GM19351 (cell line): ENCODE results near the gene FDX2.
A peak's percentile ranks its signal among the peaks of the same experiment; 100 is the strongest.
"Not testable (repeated sequence)": the region's sequence is repeated elsewhere in the genome, so short reads cannot be mapped to it uniquely, and the experiment has no call there.

Experiments
- ATAC-seq: cut with Tn5 transposase; IDR thresholded peaks from one replicate; pipeline ENCODE4 v1.9.1; 2021; ENCODE audit warnings: mild to moderate bottlenecking, moderate library complexity; ENCODE audit not compliant: unreplicated experiment

FDX2 gene

DNA sequence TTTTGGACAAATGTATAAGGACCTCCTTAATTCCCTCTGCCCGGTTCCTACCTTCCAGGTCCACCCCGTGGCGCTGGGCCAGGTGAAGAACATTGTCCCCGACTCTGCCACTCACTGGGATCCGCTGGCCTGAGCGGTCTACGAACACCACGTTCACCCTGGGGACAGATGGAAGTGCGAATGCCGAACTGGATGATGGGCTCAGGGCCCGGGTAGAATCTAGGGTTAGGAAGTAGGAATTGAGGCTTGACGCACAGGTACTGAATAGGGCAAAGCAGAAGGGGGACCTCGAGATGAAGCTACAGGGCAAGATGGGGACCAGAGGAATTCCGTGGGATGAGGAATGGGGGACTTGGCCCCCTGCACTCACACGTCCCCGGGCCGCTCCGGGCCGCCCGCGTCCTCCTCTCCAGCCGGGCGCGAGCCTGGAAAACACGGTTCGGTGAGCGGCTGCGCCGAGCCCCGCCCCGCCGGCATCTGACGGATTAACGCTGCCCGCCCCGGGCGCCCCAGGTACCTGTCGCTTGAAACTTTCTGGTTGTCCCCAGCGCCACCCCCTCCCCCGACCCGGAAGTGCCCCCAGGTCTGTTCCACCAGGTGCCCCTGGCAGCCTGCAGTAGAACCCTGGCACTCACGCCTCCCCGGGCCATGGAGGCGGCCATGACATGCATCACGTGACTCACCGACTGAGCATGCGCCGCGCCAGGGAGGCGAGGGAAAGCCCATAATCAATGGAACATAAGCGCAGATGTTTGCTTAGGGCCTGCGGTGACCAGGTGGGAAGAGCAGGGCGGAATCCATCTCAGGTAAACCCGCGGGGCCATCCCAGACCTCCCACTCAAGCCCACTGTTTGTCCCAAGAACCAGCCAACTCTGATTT is at the start of gene FDX2:
FDX2 (minus strand) TSS at position 681 of the 880 bp plus-strand sequence; CDS start at position 662, 19 bp downstream.
- peak; percentile 44 for ATAC-seq

DNA sequence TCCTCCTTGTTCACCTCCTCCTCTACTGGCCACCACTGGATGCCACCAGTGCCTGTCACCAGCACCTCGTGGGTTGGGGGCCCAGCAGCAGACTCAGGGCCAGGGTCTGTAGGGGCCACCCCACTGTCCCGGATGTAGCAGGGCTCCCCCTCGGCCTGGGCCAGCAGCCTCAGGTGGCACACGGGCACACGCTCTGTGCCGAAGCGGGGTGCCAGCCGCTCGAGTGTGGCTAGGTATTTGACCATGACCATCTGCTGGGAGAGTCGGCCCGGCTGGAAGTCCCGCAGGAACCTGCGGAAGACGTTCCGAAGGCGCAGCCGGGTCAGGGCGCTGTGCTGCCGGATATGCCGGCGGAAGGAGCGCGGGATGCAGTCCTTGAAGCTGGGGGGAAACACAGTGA is 49.7 kb upstream of the FDX2 start:
- no peak for ATAC-seq

- no peak for ATAC-seq
Observed at GRCh38 chr19:10364644-10365043, 48.8 kb upstream of the FDX2 start.

- no peak for ATAC-seq
Observed at GRCh38 chr19:10363789-10364281, 48.0 kb upstream of the FDX2 start.

DNA sequence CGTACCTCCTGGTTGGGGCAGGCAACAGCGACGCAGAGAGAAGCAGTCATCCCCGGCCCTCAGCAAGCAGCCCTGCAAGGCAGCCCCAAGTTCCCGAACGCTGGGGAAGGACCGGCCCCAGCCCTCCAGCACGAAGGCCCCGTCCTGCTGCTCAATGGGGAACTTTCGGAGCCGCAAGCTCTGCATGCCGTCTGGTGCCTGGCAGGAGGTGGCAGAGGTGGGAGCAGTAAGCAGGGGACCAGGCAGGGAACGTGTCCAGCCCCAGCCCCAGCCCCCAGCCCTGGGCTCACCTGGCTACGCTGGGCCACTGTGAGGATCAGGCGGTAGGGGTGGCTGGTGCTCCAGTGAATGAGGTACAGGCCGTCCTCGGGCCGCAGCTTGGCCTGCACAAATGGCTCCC is 46.4 kb upstream of the FDX2 start:
- ATAC-seq, result no peak

DNA sequence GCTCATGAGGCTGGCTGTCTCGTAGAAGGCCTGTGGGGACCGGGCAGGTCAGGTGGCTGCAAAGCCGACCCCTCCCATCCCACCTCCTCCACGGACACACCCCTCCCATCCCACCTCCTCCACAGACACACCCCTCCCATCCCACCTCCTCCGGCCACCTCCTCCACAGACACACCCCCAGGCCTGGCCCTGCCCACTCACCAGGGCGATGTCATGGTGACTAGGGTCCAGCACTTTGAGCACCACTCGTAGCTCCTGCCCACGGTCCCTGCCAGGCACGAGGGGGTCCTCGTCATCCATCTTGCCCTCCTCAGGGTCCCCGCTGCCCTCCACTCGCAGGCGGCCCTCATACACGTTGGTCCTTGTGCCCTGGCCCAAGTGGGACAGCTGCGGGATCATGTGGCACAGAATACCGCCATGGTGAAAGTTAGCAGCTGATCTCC is 45.8 kb upstream of the FDX2 start:
- ATAC-seq, result no peak

- no peak for ATAC-seq
Observed at GRCh38 chr19:10356431-10356830, 40.6 kb upstream of the FDX2 start.

- no peak for ATAC-seq
Observed at GRCh38 chr19:10353793-10354391, 38.1 kb upstream of the FDX2 start.

GRCh38 chr19:10352764-10353671 is 37.2 kb upstream of the FDX2 start:
- ATAC-seq, result no peak

DNA sequence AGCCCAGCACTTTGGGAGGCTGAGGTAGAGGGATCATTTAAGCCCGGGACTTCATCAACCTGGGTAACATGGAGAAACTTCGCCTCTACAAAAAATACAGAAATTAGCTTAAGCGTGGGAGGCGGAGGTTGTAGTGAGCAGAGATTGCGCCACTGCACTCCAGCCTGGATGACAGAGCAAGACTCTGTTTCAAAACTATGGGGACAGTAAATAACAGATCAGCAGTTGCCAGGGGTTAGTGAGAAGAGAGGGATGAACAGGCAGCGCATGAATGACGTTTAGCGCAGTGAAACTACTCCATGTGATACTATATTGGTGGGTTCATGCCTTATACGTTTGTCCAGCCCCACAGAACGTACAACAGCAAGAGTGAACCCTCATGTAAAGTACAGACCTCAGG is 30.7 kb upstream of the FDX2 start:
- ATAC-seq, result no peak

DNA sequence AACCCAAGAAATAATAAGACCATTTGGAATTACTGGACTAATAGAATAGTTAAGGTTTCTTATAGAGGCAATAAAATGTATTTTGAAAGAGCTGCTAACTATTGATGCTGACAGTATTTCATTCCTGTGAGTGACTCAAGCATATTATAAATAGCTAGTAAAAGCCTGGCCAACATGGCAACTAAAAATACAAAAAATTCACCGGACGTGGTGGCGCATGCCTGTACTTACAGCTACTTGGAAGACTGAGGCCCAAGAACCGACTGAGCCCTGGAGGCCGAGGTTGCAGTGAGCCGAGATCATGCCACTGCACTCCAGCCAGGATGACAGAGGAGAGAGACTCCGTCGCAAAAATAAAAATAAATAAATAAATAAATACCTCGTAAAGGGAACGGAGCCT is 29.0 kb upstream of the FDX2 start:
- no peak for ATAC-seq

DNA sequence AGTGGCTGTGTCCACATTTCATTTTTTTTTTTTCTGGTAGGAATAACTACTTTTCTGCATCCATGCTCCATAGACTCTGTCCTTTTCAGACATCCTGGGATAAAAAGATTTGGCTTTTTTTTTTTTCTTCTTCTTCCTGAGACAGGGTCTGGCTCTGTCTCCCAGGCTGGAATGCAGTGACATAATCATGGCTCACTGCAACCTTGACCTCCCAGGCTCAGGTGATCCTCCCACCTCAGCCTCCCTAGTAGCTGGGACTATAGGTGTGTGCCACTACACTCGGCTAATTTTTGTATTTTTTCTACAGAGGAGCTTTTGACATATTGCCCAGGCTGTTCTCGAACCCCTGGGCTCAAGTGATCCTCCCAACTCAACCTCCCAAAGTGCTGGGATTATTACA is 27.7 kb upstream of the FDX2 start:
- ATAC-seq, result no peak

- ATAC-seq, result no peak
Observed at GRCh38 chr19:10339977-10340376, 24.2 kb upstream of the FDX2 start.

- ATAC-seq, result no peak
Observed at GRCh38 chr19:10339380-10339960, 23.7 kb upstream of the FDX2 start, which contains the start of gene ICAM3. TSS of gene ICAM3 (minus strand) at chr19:10339624. CDS start at chr19:10339614, 10 bp downstream.

DNA sequence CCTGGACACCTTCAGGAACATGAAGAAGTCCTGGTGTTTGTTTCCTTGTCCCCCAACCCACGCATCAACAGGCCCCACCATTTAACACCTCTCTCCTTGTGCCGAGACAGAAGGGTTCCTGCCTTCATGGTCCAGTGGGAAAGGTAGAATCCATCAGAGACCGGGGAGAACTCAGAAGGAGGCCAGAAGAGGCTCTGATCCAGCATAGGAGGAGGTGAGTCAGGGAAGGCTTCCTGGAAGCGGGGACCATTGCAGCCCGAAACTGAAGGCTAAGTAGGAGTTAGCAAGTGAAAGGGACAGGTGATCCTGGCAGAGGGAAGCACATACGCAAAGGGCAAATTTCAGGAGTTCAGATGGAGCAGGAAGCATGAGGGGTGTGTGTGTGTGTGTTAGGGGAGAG is 23.1 kb upstream of the FDX2 start:
- no peak for ATAC-seq

DNA sequence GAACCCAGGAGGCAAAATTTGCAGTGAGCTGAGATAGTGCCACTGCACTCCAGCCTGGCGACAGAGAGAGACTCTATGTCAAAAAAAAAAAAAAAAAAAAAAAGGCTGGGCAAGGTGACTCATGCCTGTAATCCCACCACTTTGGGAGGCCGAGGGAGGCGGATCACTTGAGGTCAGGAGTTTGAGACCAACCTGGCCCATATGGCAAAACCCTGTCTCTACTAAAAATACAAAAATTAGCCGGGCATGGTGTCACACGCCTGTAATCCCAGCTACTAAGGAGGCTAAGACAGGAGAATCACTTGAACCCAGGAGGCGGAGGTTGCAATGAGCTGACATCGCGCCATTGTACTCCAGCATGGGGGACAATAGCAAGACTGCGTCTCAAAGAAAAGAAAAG is 20.9 kb upstream of the FDX2 start:
- not testable (repeated sequence) for ATAC-seq

GRCh38 chr19:10335352-10335985 is 19.7 kb upstream of the FDX2 start:
- no peak for ATAC-seq

DNA sequence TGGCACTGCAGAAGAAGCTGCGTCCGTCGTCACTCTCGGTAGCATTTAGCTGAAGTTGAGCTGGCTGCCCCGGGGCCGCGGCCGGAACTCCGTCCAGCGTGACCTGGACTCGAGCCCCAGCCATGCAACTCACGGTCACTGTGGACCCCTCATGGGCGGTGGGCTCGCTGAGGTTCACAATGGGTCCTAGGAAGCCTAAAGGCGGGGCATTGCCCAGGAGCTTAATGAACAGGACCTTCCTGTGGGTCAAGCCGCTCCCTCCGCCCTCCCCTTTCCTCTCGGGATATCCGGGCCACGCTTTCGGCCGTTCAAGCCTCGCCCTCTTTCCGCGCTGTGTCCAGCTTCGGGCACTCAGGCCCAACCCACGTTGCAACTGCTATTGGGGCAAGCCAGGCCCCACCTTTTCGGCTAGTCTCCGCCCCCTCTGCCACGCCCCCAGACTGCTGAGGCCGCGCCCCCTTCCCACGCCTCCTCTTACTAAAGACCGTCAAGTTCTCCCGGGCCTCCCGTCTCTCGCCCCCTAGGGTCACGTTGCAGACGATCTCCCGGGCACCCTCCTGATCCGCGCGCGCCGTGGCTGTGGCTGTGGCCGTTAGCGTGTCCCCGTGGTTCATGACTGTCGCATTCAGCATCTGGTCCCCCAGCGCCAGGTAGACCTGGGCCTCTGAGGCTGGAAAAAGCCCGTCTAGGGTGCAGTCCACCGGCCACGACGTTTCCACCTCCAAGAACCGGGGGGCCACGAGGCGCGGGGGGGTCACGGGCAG is 19.0 kb upstream of the FDX2 start:
- no peak for ATAC-seq
